Lower leg skin (tissue), 3 donors: ENCODE results near the gene OLIG2.

Experiments
- CTCF ChIP-seq, 3 donors: fragments of 450-650 bp; IDR thresholded peaks; one replicate each; pipeline ENCODE4 v1.5.1; 2016; ENCODE audit warnings: antibody characterized with exemption in 3 of 3, mild to moderate bottlenecking in 3 of 3, moderate library complexity in 2 of 3
- POLR2A ChIP-seq, 2 donors: fragments of 450-650 bp; IDR thresholded peaks; one replicate each; pipeline ENCODE4 v1.6.1; 2016 to 2017; ENCODE audit warnings: antibody characterized with exemption in 2 of 2, mild to moderate bottlenecking in 1 of 2, moderate library complexity in 1 of 2

- no peak for TF ChIP-seq CTCF (IDR thresholded peaks at IDR 0.05)
- TF ChIP-seq POLR2A (IDR thresholded peaks at IDR 0.05): no peak
Measured at GRCh38 chr21:33051925-33052324, 26.2 kb downstream of the OLIG2 start.
